Stimulated activated CD4-positive, alpha-beta T cell treated with anti-CD3 and anti-CD28 coated beads, Interleukin-4, amount 100 ng/mL, for 48 hours (primary cell): ENCODE results near the gene ZNF611.
"Not testable (repeated sequence)": the region's sequence is repeated elsewhere in the genome, so short reads cannot be mapped to it uniquely, and the experiment has no call there.

Experiments
- DNase-seq, 2 donors: peaks; one replicate each; pipeline ENCODE4 v3.0.0-alpha.2; 2020; ENCODE audit warnings: low read depth in 2 of 2

The ZNF611 gene

DNA sequence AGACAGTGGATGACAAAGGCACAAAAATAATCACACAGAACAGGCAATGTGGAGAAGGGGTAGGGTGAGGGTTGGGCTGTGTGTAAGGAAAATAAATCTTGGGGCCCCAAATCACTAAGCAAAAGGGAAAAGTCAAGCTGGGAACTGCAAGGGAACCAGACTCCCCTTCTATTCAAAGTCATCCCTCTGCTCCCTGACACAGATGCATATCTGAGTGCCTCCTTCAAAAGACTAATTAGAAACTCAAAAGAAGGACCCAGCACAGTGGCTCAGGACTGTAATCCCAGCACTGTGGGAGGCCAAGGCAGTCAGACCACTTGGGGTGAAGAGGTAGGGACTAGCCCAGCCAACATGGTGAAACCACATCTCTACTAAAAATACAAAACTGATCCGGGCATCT is 18.3 kb downstream of the ZNF611 start:
- no peak for DNase-seq

DNA sequence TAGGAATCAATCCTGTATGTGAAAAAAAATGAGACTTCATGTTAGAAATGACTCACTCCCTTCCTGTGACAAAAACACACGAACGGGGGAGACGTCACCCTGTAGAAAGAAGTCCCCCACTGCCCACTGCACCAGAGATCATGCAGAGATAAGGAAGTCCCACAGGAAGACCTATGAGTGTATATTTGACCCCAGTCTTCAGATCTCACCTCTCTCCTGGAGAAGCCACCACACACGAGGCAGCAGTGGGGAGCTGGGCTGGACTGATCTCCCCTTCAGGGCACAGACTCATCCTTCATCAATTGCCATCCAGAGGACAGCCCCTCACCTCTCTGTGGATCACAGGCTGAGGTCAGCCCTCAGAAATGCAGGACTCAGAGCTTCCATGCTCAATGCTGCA is 18.9 kb downstream of the ZNF611 start:
- DNase-seq = not testable (repeated sequence)

DNA sequence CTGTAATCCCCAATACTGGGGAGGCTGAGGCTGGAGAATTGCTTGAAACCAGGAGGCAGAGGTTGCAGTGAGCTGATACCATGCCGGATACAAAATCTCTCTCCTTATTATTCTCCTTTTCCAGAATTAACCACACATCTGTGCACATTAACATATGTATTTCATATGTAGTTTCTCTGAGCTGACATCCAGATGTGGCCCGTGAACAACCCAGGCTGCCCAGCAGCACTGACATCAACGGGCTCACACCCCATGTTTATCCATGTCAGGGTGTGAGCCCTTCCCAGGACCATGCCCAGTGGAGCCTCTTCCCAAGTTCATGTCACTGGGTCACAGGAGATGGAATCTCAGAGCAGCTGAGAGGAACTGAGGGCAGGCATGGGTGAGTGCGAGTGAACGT is 19.5 kb downstream of the ZNF611 start:
- not testable (repeated sequence) for DNase-seq

DNA sequence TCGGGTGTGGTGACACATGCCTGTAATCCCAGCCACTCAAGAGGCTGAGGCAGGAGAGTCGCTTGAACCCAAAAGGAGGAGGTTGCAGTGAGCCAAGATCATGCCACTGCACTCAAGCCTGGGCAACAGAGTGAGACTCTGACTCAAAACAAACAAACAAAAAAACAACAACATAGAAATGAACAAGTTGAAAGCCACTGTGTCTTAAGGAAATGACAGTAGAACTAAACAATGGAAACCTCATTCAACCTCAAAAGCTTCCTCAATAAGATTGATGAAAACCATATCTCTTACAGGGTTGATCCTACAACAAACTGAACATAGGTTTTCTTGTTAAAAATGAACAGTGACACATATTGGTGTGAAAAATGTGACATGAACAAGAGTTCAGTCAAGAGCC is 21.8 kb downstream of the ZNF611 start:
- DNase-seq = not testable (repeated sequence)

DNA sequence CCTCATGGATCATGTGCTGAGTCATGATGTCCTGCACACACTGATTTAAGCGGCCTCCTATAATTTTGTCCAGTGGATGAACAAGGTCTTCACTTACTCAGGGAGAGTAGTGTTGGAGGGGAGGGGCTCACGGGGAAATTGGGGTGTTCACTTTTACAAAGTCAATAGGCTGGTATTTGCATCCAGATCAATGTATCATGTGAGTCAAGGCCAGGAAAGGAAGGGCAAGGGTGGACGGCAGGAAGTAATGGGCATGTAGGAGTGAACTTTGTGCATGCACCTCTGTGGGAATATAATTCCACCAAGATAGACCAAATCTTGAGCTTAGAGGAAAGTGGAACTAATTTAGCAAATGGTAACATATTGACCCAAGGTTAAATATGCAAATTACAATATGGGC is 23.2 kb downstream of the ZNF611 start:
- not testable (repeated sequence) for DNase-seq

DNA sequence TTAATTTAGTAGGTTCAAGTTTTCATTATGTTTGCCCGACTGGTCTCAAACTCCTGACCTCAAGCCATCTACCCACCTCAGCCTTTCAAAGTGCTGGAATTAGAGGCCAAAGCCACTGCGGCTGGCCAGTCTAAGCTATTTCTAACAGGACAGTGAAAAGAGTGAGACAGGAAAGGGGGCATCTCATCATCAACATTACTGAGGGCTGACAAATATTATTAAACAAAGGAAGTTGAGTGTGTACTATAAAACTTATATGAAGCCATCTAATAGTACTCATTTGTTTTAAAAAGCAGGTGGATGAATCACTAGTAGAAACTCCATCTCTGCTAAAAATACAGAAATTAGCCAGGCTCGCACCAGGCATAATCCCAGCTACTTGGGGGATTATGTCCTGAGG is 24.3 kb downstream of the ZNF611 start:
- DNase-seq = no peak

DNA sequence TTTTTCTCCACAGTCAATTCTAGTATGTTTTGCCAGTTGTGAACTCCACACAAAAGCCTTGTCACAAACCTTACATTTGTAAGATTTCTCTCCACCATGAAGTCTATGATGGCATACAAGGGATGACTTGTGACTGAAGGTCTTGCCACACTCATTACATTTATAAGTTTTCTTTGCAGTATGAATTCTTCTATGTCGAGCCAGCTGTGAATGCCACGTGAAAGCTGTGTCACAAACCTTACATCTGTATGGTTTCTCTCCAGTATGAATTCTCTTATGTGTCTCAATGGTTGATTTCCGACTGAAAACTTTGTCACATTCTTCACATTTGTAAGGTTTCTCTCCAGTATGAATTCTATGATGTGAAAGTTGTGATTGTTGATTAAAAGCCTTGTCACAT is 29.2 kb downstream of the ZNF611 start:
- not testable (repeated sequence) for DNase-seq

DNA sequence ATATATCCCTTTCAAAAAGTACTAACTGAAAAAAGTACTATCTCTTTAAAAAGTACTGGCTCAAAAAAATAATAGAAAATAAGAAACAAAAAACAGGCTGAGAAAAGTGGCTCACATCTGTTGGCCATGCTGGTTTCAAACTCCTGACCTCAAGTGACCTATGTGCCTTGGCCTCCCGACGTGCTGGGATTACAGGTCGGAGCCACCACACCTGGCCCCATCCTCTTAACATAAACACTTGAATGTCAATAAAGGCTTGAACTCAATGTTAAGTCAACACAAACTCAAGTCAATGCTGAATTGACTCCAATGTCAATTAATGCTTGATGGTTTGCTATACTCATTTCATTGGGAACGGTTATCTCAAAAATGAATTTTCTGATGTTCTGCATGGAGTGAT is 30.9 kb downstream of the ZNF611 start:
- no peak for DNase-seq

DNA sequence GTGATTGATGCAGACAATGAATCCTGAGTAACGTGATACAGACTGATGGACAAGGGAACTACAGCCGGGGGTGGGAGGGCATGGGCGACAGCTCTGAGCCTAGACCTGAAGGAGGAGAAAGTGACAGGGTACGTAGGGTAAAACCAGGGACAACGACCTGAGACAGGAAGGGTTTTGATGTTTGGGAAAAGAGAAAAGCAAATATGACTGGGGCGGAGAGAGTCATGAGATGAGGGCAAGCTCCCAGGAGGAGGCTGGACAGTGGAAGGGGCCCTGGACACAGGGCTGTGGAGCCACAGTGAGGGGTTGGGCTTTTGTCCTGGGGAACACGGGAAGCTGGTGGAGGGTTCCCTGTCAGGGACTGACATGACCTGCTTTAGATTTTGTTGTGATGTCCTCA is 34.2 kb downstream of the ZNF611 start:
- no peak for DNase-seq

DNA sequence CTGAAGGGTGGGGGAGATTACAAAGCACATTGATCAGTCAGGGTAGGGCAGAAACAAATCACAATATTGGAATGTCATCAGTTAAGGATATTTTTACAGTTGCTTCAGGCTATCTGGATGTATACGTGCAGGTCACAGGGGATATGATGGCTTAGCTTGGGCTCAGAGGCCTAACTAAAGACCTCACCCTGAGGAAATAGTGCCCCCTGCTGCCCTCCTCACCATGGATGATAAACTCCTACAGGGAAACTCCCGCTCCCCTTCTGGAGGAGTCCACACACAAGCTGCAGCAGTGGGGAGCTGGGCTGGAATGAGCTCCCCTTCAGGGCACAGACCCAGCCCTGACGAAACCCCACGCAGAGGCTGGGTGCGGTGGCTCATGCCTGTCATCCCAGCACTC is 35.3 kb downstream of the ZNF611 start:
- DNase-seq = not testable (repeated sequence)

DNA sequence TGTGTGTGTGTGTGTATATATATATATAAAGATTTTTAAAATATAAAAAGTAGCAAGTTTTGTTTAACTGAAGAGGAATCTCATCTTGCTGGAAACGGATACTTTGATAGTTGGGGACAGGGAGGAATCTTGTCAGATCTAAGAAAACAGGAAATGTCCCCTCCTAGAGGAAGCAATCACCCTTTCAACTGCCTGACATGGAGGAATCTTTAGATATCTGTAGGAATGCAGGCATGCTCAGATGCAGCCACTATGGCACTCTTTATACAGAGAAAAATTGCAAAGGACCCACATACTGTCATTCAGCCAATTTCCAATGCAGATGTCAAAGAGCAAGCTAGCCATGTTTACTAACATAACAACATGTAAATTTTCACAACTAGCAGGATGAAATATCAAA is 38.8 kb downstream of the ZNF611 start:
- no peak for DNase-seq

DNA sequence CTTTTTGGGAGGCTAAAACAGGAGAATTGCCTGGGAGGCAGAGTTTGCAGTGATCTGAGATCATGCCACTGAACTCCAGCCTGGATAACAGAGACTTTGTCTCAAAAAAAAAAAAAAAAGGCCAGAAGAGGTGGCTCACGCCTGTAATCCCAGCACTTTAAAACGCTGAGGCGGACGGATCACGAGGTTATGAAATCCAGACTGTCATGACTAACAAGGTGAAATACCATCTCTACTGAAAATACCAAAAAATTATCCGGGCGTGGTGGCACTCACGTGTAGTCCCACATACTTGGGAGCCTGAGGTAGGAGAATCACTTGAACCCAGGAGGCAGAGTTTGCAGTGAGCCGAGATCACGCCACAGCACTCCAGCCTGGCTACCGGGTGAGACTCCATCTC is 39.9 kb downstream of the ZNF611 start:
- no peak for DNase-seq

DNA sequence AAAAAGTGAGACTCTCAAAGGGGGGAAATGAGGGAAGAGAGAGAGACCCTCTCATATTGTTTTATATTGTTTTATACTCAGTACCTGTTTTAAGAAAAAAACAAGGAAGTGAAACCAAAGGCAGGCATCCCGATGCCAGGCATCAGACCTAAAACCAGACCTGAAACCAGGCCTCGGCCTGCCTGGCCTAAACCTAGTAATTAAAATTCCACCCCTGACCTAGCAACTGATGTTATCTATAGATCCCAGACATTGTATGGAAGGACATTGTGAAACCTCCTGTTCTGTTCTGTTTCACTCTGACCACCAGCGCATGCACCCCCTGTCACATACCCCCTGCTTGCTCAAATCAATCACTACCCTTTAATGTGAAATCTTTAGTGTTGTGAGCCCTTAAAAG is 40.6 kb downstream of the ZNF611 start:
- not testable (repeated sequence) for DNase-seq

DNA sequence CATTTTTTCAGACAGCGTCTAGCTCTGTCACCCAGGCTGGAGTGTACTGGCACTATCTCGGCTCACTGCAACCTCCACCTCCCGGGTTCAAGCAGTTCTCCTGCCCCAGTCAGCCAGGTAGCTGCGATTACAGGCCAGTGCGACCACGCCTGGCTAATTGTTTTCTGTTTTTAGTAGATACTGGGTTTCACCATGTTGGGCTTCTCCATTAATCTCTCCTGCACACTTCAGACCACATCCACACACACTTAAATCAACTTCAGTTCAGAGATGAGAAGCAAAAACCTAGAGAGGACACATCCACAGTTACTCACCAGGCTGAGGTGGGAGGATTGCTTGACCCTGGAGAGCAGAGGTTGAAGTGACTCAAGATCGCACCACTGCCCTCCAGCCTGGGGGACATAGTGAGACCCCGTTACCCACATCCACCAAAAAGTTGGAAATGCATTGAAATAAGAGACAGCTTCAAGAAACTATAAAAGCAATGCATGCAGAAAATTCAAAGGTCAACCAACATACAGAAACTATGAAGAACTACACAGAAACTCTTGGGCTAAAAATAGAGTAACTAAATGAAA is 42.3 kb downstream of the ZNF611 start:
- no peak for DNase-seq

DNA sequence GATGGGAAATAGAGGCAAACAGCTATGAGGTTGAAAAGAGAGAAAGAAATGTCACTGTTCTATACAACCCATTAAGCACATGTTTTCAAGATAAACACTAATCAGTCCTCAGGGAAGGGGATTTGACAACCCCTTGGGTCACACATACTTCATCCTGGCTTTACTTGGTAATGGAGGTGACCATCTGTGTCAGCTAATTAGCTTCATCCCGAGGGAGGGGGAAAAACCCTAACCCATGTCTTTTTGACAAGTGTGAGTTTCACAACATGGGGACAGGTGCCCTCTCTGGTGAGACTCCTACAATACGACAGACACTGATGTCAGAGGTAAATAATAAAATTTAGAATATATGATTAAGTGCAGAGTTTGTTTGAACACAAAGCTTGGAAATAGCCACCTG is 43.1 kb downstream of the ZNF611 start:
- no peak for DNase-seq

DNA sequence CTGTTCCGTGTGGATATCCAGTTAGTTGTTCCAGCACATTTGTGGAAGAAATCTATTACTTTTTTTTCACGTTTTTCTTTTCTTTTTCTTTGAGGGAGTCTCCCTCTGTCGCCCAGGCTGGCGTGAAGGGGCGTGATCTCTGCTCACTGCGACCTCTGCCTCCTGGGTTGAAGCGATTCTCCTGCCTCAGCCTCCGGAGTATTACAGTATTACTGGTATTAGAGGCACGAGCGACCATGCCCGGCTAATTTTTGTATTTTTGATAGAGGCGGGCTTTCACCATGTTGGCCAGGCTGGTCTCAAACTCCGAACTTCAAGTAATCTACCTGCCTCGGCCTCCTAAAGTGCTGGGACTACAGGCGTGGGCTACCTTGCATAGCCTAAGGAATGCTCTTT is 43.6 kb downstream of the ZNF611 start:
- DNase-seq = no peak

DNA sequence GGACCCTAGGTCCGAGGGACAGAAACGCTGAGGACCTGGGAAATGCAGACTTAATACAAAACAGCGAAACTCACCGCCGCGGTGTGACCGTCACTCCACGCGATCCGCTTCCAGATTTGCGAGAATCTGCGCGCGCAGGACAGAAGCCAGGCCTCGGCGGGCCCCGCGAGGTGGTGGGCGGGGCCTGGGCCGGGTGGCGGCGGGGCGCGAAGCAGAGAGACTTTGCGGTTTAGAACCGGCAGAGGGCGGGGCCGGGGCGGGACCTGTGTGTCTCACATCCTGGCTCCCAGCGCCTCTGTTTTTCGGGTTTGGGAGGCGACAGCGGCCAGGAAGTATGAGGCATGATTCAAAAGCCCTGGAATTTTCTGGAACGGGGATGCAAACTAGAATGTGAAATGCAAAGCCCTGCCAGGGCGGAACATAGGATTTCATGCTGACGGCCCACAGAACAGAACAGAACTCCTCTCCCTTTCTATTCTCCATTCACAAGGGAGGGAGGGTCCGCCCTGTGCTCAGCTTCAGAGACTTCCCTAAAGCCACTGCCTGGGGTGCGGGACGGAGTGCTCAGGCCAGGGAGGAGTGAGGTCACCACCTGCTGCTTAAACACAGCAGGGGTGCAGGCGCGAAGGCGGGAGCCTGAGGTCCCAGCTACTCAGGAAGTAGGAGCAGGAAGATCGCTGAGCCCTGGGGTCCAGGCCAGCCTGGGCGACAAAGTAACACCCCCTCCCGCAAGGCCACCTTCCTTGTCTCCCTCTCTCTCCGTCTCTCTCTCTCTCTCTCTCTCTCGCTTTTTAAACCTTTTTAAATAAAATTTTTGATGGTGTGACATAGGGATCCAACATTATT is 44.3 kb downstream of the ZNF611 start:
- peak; percentile 88 to 90 for DNase-seq

DNA sequence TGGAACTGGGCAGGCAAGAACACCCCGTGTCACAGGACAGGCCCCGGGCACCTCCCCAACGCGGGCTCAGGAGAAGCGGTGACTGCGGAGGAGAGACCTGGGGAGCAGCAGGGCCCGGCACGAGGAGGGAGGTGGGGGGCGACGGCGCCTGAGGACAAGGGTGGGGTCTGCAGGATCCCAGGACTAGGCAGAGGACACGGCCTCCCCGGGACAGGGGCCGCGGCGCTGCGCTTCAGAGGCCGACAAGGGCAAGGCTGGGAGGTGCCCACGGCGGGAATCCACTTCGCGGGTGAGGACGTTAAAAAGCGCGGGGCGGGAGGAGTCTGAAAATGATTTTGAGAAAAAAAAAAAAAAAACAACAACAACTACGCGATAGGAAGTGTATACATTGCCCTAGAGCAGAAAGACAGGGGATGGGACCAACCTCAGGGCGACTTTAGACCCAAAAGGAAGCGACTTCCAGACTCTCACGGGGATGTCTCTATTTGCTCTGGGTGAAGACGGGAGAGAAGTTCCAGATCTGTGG is 44.9 kb downstream of the ZNF611 start:
- peak; percentile 14 to 37 for DNase-seq

DNA sequence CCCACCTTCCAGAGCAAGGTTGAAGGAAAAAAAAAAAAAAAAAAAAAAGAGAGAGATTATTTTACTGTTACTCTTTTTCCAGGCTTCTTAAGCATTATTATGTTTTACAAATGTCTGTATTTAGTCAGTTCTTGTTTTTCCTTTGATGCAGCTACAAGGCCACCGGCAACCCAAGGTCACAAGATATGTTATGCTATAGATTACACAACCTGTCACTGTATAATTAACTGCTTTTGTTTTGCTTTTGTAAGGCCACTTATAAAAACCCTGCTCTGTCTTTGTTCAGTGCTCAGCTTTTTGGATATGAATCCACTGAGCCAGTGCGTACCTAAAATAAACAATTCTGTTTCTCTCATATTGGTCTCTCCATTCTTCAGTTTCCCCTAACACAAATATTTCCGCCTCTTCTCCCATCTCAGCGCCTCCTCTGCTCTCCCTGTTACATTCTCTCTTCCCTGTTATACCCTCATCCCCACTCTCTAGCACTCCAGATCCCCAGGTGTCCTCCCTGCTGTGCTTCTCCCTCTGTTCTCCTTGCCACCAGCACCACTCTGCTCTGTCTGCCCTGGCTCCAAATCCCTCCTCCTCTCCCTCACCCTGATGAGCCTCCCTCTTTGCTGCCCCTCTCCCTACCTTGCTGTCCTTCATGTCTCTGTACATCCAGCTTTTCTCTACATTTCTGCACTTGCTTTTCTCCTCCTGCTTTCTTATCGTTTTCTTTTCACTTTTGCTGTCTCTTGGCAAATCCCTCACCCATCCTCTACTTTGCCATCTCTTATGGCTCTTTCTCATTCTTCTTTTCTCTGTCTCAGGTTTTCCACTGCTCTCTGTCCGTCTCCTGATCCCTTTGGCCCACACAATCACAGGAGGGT is 45.7 kb downstream of the ZNF611 start:
- DNase-seq = not testable (repeated sequence)

DNA sequence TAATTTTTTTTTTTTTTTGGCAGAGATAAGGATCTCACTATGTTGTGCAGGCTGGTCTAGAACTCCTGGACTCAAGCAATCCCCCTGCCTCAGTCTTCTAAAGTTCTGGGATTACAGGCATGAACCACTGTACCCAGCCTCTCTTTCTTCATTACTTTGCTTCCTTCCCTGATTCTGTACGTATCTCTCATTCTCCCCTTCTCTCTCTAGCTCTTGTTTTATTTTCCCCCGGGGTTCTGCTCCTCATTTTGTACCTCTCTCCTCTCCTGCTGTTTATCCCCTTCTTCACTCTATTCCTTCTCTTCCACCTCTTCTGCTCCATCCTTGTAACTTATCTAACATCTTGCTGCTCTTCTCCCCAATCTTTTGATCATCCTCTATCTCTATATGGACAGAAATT is 46.5 kb downstream of the ZNF611 start:
- DNase-seq = no peak

DNA sequence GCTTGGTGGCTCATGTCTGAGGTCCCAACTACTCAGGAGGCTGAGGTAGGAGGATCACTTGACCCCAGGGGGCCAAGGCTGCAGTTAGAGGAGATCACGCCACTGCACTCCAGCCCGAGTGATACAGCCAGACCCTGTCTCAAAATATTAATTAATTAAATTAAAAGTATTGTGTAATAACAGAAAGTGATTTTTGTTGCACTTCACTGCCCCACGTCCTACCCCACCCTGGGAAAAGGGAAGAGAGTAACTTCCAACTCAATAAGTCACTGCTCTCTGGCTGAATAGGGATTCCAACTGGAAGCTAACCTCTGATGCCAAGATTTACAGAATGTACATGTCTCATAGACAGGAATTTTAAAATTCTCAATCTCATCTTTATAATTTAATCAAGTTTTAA is 47.2 kb downstream of the ZNF611 start:
- no peak for DNase-seq

DNA sequence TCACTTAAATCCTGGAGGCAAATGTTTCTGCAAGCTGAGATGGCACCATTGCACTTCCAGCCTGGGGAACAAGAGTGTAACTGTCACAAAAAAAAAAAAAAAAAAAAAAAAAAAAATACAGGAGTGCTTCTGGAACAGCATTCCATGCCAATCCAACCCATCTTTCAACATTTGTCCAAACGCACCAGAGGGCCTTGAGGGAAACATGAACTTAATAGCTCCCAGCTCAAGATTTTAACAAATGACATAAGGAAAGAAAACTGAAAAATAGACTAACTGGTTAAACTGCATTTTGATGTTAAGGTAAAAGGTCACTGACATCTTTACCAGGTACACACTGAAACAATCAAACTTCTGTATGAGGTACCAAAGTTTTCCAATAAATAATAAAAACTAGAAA is 49.0 kb downstream of the ZNF611 start:
- DNase-seq = no peak
